Measurements from ENCODE around the gene TEDDM1.

GRCh38 chr1:182410138-182410537 lies 9.7 kb upstream of the TEDDM1 start:
- TF ChIP-seq CTCF (IDR thresholded peaks at IDR 0.05) = no peak
- no peak for TF ChIP-seq ZFX (IDR thresholded peaks at IDR 0.05; ENCODE audit: borderline replicate concordance)

Data from 22Rv1 (cell line).